ENCODE measurements around the gene KDELR1.

Gene KDELR1

DNA sequence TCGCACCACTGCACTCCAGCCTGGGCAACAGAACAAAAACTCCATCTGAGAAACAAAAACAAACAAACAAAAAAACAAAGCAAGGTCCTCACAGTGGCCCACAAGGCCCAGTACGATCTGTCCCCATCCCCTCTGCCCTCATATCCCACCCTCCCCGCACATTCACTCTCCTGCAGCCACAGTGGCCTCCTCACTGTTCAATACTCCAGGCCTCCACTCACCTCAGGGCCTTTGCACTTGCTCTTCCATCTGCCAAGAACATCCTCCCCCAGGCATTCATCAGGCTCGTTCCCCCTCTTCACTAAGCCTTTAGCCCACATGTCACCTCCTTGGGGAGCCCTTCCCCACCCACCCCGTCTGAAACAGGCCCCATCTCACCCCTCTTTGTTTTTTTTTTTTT is 32.2 kb downstream of the KDELR1 start:
- H3K27ac ChIP-seq, result no peak overlapping the region
- TF ChIP-seq ZFX (IDR thresholded peaks at IDR 0.05) (no peak), CTCF (conservative IDR thresholded peaks at IDR 0.05) (no peak)

DNA sequence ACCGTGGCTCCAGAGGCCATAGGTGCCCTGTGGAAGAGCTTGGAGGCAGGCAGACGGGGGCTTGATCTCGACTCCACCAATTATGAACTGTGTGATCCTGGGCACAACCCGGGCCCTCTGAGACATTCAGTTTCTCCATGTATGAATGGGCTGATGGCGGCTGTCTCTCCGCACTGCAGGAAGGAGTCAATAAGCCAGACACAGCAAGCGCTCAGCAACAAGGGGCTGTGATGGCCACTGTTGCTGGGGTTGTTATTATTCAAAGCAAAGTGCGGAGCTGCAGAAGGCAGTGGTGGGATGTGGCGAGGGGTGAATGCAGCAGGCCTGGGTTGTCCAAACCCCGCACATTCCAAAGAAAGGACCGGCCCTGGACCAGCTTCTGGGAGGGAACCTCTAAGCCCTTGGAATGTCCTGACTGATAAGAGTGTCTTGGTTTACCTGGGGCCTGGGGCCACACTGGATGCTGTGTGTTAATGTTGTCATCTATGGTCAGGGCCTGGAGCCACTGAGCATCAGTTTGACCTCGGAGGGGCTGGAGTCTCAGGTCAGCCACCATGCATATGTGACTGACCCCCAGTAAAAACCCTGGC is 35.9 kb downstream of the KDELR1 start:
- no peak overlapping the region for H3K27ac ChIP-seq
- TF ChIP-seq ZFX (IDR thresholded peaks at IDR 0.05), result no peak
- no peak for TF ChIP-seq CTCF (conservative IDR thresholded peaks at IDR 0.05)

DNA sequence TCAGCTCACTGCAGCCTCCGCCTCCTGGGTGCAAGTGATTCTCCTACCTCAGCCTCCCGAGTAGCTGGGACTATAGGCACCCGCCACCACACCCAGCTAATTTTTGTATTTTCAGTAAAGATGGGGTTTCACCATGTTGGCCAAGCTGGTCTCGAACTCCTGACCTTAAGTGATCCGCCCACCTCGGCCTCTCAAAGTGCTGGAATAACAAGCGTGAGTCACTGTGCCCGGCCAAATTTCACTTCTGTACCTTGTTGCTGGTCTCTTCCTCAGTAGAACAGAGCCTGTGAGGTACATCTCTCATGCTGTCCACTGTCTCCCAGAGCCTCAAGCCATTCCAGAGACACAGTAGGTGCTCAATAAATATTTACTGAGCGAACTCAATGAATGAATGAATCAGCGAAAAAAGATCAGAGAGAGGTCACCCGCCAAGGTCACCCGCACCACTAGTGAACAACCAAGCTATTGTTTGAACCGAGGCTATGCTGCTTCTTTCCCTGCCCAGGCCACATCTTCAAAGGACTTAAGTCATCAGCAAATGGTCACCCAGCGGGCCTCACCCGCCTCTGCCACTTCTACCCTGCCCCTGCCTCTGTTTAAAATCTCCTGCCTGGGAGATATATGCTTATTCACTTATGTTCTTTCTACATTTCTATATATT is 36.9 kb downstream of the KDELR1 start:
- TF ChIP-seq ZFX (IDR thresholded peaks at IDR 0.05) (no peak), CTCF (conservative IDR thresholded peaks at IDR 0.05) (no peak)
- no peak overlapping the region for H3K27ac ChIP-seq

DNA sequence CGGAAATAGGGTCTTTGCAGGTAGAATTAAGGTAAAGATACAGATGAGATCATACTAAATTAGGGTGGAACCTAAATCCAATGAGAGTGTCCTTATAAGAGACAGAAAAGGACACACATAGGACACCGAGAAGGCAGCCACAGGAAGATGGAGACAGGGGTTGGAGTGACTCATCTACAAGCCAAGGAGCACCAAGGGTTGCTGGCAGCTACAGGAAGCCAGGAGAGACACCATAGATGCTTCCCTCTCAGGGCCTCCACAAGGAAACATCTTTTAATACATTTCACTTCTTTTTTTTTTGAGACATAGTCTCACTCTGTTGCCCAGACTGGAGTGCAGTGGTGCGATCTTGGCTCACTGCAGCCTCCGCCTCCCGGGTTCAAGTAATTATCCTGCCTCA is 37.7 kb downstream of the KDELR1 start:
- TF ChIP-seq CTCF (conservative IDR thresholded peaks at IDR 0.05), result no peak
- TF ChIP-seq ZFX (IDR thresholded peaks at IDR 0.05), result no peak
- H3K27ac ChIP-seq, result no peak overlapping the region

DNA sequence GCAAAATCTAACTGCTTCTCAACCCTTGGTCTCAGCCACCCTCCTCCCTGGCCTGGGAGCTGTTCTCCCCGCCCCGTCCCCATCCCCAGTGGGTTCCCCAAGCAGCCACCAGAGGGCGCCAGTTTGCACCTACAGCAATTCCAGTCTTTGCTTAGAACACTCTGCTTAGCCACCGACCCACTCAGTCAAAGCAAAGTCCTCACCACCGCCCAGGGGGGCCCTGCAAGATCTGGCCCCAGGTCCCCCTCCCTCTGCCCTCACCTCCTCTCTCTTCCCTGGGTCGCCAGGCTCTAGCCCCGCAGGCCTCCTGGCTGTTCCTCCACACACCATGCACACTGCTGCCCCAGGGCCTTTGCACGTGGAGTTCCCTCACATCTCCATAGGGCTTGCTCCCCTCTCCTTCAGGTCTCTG is 40.0 kb downstream of the KDELR1 start:
- no peak overlapping the region for H3K27ac ChIP-seq
- TF ChIP-seq CTCF (conservative IDR thresholded peaks at IDR 0.05), result peak; percentile 78
- no peak for TF ChIP-seq ZFX (IDR thresholded peaks at IDR 0.05)

- no peak for TF ChIP-seq ZFX (IDR thresholded peaks at IDR 0.05)
- no peak for TF ChIP-seq CTCF (conservative IDR thresholded peaks at IDR 0.05)
- H3K27ac ChIP-seq, result no peak overlapping the region
Observed at GRCh38 chr19:48350856-48351255, 40.5 kb downstream of the KDELR1 start.

DNA sequence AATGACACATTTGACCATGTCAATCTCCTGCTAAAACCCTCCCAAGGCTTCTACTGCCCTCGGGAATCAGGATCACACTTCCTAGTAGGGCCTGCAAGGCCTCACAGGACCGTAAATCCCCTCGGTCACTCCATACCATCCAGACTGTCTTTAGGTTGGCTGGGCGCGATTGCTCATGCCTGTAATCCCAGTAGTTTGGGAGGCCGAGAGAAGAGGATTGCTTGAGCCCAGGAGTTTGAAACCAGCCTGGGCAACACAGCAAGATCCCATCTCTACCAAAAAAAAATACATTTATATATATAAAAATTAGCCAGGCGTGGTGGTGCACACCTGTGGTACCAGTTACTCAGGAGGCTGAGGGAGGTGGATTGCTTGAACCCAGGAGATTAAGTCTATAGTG is 42.6 kb downstream of the KDELR1 start:
- H3K27ac ChIP-seq, result no peak overlapping the region
- TF ChIP-seq CTCF (conservative IDR thresholded peaks at IDR 0.05), result no peak
- no peak for TF ChIP-seq ZFX (IDR thresholded peaks at IDR 0.05)

Data from C4-2B (cell line).